GM23248 (cell line): Measurements from ENCODE around the gene CCDC192. TPM values are rescaled to one million over a fixed set of nuclear protein-coding genes. Genes with fewer than 3 reads are reported as not detected.
A peak's percentile ranks its signal among the peaks of the same experiment; 100 is the strongest.

Source experiments
- DNase-seq: peaks from one replicate; pipeline ENCODE4 v3.0.0-alpha.2; 2015
- H2AFZ ChIP-seq: fragments of 200-600 bp; sonication (generic); 2 replicates; pipeline ENCODE4 v1.6.1; 2016; ENCODE audit warnings: antibody characterized with exemption
- H3F3A ChIP-seq: fragments of 200-600 bp; sonication (generic); 2 replicates; pipeline ENCODE4 v1.6.1; 2016; ENCODE audit warnings: mild to moderate bottlenecking, antibody characterized with exemption, mixed run types; ENCODE audit not compliant: insufficient read depth
- H3K27ac ChIP-seq: fragments of 200-600 bp; sonication (generic); 2 replicates; pipeline ENCODE4 v1.5.1; 2016; ENCODE audit warnings: mild to moderate bottlenecking
- H3K27me3 ChIP-seq: fragments of 200-600 bp; sonication (generic); replicated peaks from 2 replicates; pipeline ENCODE4 v1.6.1; 2016; ENCODE audit warnings: mild to moderate bottlenecking; ENCODE audit not compliant: insufficient read depth
- H3K36me3 ChIP-seq: fragments of 200-600 bp; sonication (generic); 2 replicates; pipeline ENCODE4 v1.6.1; 2016; ENCODE audit warnings: low read depth, mild to moderate bottlenecking
- H3K4me1 ChIP-seq: fragments of 200-600 bp; sonication (generic); 2 replicates; pipeline ENCODE4 v1.6.1; 2016; ENCODE audit warnings: mild to moderate bottlenecking; ENCODE audit not compliant: insufficient read depth
- H3K4me2 ChIP-seq: fragments of 200-600 bp; sonication (generic); one replicate; pipeline ENCODE4 v1.6.1; 2016; ENCODE audit warnings: mild to moderate bottlenecking; ENCODE audit not compliant: unreplicated experiment
- H3K4me3 ChIP-seq: fragments of 200-600 bp; sonication (generic); 2 replicates; pipeline ENCODE4 v1.5.1; 2016; ENCODE audit warnings: mild to moderate bottlenecking
- H3K79me2 ChIP-seq: fragments of 200-600 bp; sonication (generic); 2 replicates; pipeline ENCODE4 v1.6.1; 2016; ENCODE audit warnings: mild to moderate bottlenecking; ENCODE audit not compliant: insufficient read depth
- H3K9ac ChIP-seq: fragments of 200-600 bp; sonication (generic); 2 replicates; pipeline ENCODE4 v1.6.1; 2016; ENCODE audit warnings: mild to moderate bottlenecking
- H3K9me2 ChIP-seq: fragments of 200-600 bp; sonication (generic); 2 replicates; pipeline ENCODE4 v1.6.1; 2016; ENCODE audit warnings: mixed run types, mild to moderate bottlenecking, moderate library complexity; ENCODE audit not compliant: insufficient read depth
- H3K9me3 ChIP-seq: fragments of 200-600 bp; sonication (generic); one replicate; pipeline ENCODE4 v1.6.1; 2017; ENCODE audit warnings: low read depth
- H4K20me1 ChIP-seq: fragments of 200-600 bp; sonication (generic); 2 replicates; pipeline ENCODE4 v1.6.0; 2016; ENCODE audit not compliant: insufficient read depth
- EZH2 ChIP-seq: fragments of 200-600 bp; sonication (generic); IDR thresholded peaks from 2 replicates; pipeline ENCODE4 v1.6.1; 2018; ENCODE audit warnings: antibody characterized with exemption, mild to moderate bottlenecking; ENCODE audit not compliant: insufficient read depth, poor library complexity, severe bottlenecking
- EZH2phosphoT487 ChIP-seq: fragments of 200-600 bp; sonication (generic); IDR thresholded peaks from 2 replicates; pipeline ENCODE4 v1.6.1; 2018; ENCODE audit warnings: antibody characterized with exemption, moderate library complexity, mild to moderate bottlenecking, low read depth; ENCODE audit not compliant: insufficient read depth
- WGBS, 2 experiments: methylation state at CpG; one replicate each; pipeline ENCODE4 v1.1.6; 2015 to 2017; ENCODE audit warnings: low lambda C conversion rate in 2 of 2, low coverage in 1 of 2; ENCODE audit errors: missing lambda C conversion rate in 2 of 2; 5-methylcytosine and 5-hydroxymethylcytosine counted together
- in situ Hi-C: fragments of 300-500 bp; cut with MboI; formaldehyde crosslinking; loops from 2 replicates; pipeline ENCODE4 v1.15.0; 2020
- polyA plus RNA-seq: library from polyadenylated mRNA; unstranded; fragments of >200 nt; fragmentation: Nextera tagmentation; extraction: Ambion mirVana; gene quantifications from 2 replicates; pipeline ENCODE4 v1.2.1, GENCODE V29; 2016
- total RNA-seq: library from RNA; depleted of rRNA; stranded (reverse); fragments of >200 nt; shearing (Covaris generic); gene quantifications from 2 replicates; pipeline ENCODE4 v1.2.3, GENCODE V29; 2014

Gene CCDC192
- total and polyA plus RNA-seq, 2 experiments from 2014 or later = 0.40 TPM; not detected in 1

DNA sequence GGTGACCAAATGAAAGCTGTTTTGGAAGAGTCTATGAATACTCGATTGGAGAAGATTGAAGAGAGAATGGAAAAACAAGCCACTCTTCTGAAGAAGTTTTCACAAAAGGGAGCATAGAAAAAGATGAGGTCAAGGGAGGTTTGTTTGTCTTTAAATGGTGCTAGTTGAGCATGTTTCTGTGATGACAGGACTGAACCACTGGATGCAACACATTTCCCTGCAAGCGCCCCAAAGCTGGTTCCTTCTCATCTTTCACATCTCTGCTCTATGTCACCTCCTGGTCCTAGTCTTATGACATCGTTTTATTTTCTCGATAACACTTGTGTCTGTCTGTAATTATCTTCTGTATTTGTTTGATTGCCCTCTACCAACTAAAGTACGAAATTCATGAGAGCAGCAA lies 3.8 kb upstream of the CCDC192 start:
- no peak for TF ChIP-seq EZH2phosphoT487
- no peak for TF ChIP-seq EZH2
- DNase-seq = peak; percentile 27

GRCh38 chr5:127700237-127700766 lies 2.9 kb upstream of the CCDC192 start:
- Histone ChIP-seq H4K20me1 (no peaks in the 10 kb centered on the region), H3K79me2 (no peaks in the 10 kb centered on the region), H3K4me3 (no peak overlapping the region), H3K9ac (no peak overlapping the region), H3K9me2 (no peaks in the 10 kb centered on the region), H3K27me3 (0 out of 2 replicates have a peak, but pooled peaks cover 3% of the 10 kb centered on the region), H3K9me3 (no peaks in the 10 kb centered on the region), H3K27ac (no peak overlapping the region), H3K36me3 (no peaks in the 10 kb centered on the region), H2AFZ (no peak overlapping the region), H3K4me1 (peaks cover 38% of the 10 kb centered on the region), H3F3A (peaks cover 26% of the 10 kb centered on the region), H3K4me2 (no peak overlapping the region)
- WGBS, 2 experiments = 69% methylated on average over 6 of the region's 6 CpGs
- in situ Hi-C loops = no loop called here
- DNase-seq = no peak
- TF ChIP-seq EZH2 (no peak), EZH2phosphoT487 (no peak)

More for the DNA sequence above, 3.8 kb upstream of the CCDC192 start:
- Histone ChIP-seq H3K4me2 (no peak overlapping the region), H3K9ac (no peak overlapping the region), H3K4me3 (no peak overlapping the region), H3K9me2 (no peaks in the 10 kb centered on the region), H3K36me3 (no peaks in the 10 kb centered on the region), H3K27me3 (0 out of 2 replicates have a peak, but pooled peaks cover 3% of the 10 kb centered on the region), H3K4me1 (peaks cover 33% of the 10 kb centered on the region), H3F3A (peaks cover 24% of the 10 kb centered on the region), H3K9me3 (no peaks in the 10 kb centered on the region), H4K20me1 (no peaks in the 10 kb centered on the region), H3K79me2 (no peaks in the 10 kb centered on the region), H3K27ac (no peak overlapping the region), H2AFZ (no peak overlapping the region)
- in situ Hi-C loops = no loop called here
- 59 to 60% methylated on average over 5 of the region's 5 CpGs for WGBS, 2 experiments

DNA sequence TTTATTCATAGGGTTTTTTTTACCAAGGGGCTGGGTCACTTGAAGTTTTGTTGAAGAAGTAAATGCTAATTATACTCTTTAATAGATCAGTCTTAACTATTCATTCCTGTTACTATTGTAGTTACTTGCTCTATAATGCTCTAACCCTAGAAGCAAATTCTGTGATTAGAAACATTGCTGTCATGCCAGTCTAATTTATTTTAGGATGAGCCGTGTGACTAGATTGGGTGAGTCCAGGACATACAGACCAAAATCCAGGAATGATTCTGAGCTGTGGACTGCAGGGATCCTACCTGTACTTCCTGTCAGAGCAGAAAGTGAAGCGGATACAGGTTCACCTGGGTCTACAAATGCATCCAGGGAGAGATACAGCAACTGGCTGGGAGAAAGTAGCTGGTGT lies 757 bp upstream of the CCDC192 start:
- Histone ChIP-seq H3K4me1 (peaks cover 30% of the 10 kb centered on the region), H3F3A (peaks cover 23% of the 10 kb centered on the region), H3K79me2 (no peaks in the 10 kb centered on the region), H3K4me2 (no peak overlapping the region), H3K4me3 (no peak overlapping the region), H3K27me3 (0 out of 2 replicates have a peak, but pooled peaks cover 3% of the 10 kb centered on the region), H3K9me2 (no peaks in the 10 kb centered on the region), H3K27ac (no peak overlapping the region), H4K20me1 (no peaks in the 10 kb centered on the region), H3K9ac (no peak overlapping the region), H2AFZ (no peak overlapping the region), H3K36me3 (no peaks in the 10 kb centered on the region), H3K9me3 (no peaks in the 10 kb centered on the region)
- no peak for DNase-seq
- 71 to 74% methylated on average over 2 of the region's 2 CpGs for WGBS, 2 experiments
- in situ Hi-C loops = no loop called here
- TF ChIP-seq EZH2phosphoT487 (no peak), EZH2 (no peak)

DNA sequence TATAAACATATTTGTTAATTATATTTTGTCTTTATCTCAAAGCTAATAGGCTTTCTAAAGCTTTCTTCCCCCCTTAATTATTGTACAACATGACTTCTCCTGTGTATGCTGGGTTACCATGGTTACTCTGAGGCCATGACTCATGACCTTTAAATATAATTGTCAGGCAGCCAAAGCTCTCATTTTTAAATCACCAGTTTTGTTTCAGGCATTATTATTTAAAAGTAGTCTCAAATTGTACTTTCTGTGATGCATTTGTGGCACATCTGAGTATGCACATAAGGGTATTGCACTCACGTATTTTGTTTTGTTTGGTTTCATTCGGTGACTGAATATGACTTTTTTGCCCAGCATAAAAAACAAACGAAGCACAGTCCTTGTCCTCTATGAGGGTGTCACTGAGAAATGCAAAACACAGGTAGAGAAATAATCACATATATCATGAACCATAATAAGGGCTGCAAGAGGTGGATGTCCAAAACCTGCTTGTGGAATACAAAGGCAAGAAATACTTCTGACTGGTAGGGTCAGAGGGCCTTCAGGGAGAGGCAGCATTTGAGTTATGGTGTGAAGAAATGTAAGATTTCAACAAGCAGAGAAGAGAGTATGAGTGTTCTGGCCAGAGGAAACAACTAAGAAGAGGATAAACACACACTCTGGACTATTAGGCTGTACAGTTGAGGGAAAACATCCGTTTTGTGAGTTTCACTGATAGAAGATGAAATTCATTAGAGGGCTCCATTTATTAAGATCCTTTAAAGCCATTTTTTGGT lies 2.1 kb downstream of the CCDC192 start:
- H3K4me3 ChIP-seq = no peak overlapping the region
- 0 out of 2 replicates have a peak, but pooled peaks cover 7% of the 10 kb centered on the region for H3F3A ChIP-seq
- no peak overlapping the region for H3K9ac ChIP-seq
- H3K4me2 ChIP-seq = peak overlapping the region; percentile 26
- in situ Hi-C loops = no loop called here
- WGBS, 2 experiments = 39 to 48% methylated on average over 4 of the region's 4 CpGs
- no peaks in the 10 kb centered on the region for H4K20me1 ChIP-seq
- 0 out of 2 replicates have a peak overlapping the region, but pooled peaks have one; percentile 16 for H3K27ac ChIP-seq
- no peaks in the 10 kb centered on the region for H3K9me2 ChIP-seq
- peak; percentile 95 for DNase-seq
- H3K36me3 ChIP-seq = no peaks in the 10 kb centered on the region
- H2AFZ ChIP-seq = no peak overlapping the region
- H3K4me1 ChIP-seq = peaks cover 12% of the 10 kb centered on the region
- no peaks in the 10 kb centered on the region for H3K9me3 ChIP-seq
- H3K27me3 ChIP-seq = peaks cover 4% of the 10 kb centered on the region; the same call in 1 of the 2 replicates
- no peaks in the 10 kb centered on the region for H3K79me2 ChIP-seq
- no peak for TF ChIP-seq EZH2phosphoT487
- no peak for TF ChIP-seq EZH2
